NCI-H82 treated with DMSO at 0.1 percent for 48 hours (cell line): ENCODE measurements around the gene ASTN1.

Experiments used
- DNase-seq: peaks from one replicate; lab custom pipeline; 2025; ENCODE audit not compliant: unreplicated experiment; lab: John Stamatoyannopoulos, UW

The ASTN1 gene

DNA sequence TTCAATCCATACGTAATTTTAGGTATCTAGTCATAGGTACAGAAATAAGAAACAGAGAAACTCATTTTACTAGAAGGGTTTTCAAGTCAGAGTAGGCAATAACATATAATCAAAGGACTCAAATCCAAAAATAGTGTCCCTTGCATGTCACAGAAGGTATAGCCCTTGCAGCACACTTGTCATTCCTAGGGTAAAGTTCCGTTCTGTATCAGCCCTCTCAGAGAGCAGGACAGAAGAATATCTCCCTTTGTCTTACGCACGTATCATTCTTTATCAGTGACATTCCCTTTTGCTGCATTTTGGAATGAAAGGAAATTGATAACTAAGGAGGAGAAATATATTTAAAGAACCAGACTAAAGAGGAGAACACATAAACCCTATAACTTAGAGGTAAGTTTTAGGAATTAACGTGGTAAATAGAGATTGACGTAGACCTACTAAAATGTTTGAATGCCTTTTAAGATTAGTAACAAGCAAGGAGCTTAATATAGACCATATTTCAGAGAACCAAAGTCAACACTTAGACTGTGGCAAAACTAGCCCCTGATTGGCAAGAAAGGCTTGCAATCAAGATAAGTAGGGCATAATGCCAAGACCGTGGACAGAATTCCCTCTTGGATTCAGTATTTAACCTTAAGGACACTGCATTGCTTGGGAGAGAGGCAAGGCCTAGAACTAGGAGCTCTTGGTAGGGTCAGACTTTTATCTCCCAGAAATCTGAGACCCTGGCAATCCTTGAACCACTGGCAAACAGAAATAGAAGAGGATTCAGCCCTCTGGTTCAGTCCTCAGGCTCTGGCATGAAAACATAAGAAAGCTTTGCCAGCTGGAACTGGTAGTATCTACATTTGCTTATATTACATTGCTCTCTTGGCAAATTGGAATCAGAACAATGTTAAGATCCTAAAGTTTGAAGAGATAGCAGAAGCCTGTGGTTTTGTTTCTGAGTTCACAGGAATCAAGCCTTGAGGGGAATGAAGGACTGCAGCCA lies 232.1 kb downstream of the ASTN1 start:
- DNase-seq: no peak

- DNase-seq: no peak
Observed at GRCh38 chr1:176931526-176931925, 233.0 kb downstream of the ASTN1 start.

GRCh38 chr1:176926330-176927086 lies 238.0 kb downstream of the ASTN1 start:
- DNase-seq: peak; percentile 63

GRCh38 chr1:176925223-176925622 lies 239.3 kb downstream of the ASTN1 start:
- DNase-seq: no peak

- DNase-seq: no peak
Observed at GRCh38 chr1:176923283-176923682, 241.2 kb downstream of the ASTN1 start.

GRCh38 chr1:176919386-176920378 lies 244.8 kb downstream of the ASTN1 start:
- no peak for DNase-seq

DNA sequence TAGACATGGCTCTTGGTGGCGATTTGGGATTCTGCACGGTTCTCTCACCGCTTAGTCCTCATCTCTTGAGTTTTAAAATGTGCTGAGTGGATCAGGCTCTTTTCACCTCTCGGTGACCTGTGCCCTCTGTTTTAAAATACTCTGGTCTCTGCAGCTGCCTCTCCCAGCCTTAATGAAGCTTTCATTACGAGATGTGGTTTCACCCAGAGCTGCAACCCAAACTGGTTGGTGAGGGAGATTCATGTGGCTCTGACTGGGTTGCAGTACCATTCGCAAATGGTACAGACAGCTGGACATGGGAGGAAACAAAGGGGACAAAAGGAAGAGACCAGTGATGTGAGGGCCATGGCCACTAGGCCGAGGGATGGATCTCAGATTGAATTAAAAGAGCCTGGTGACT lies 258.9 kb downstream of the ASTN1 start:
- no peak for DNase-seq

DNA sequence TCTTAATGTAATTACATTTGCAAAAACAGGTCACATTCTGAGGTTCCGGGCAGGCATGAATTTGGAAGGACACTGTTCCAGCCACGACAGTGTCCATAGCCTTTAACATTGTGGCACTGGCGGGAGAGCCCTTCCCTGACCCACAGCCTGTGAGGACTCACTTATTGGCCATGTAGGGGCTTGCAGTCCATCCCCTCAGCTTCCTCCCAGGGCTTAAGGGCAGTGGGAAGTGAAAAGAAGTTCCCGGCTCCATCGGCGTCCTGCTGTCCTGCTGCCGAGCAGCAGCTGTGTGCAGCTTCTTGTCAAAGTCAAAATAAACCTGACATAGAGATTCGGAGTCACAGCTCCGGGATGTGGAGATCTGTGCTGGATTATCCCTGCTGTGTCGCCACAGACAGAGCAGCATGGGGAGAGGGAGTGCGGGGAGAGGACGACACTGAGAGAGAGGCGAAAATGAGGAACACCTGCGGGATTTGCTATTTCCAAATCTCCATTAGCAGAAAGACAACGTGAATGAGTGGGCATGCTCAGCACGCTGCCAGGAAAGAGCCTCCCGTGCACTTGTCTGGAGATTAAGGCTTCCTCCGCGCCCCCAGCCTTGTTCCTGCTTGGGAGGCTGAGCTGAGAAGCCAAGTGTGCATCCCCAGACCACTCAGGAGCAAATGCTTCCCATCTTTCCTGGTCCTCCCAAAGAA lies 260.3 kb downstream of the ASTN1 start:
- DNase-seq: no peak

GRCh38 chr1:176903474-176903873 lies 261.0 kb downstream of the ASTN1 start:
- DNase-seq: no peak

DNA sequence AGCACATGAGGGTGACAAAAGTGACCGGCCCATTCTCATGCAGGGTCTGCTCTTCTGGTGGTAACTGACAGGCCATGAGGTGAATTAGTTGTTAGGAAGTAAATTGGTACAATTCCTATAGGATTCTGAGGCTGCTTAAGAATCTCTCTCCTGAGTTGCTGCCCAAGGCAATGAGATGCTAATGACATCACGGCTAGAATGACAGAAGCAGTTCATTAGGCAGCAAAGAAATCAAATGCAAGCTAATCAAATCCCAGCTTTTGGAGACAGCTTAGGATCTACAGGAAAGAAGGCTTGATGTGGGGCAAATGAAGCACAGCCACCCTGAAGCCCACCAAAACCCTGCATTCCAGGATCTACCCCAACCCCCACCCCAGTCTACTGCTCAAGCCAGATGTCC lies 265.2 kb downstream of the ASTN1 start:
- no peak for DNase-seq

GRCh38 chr1:176897350-176898236 lies 266.9 kb downstream of the ASTN1 start:
- DNase-seq: peak; percentile 64

GRCh38 chr1:176896216-176896615 lies 268.3 kb downstream of the ASTN1 start:
- DNase-seq: no peak

- DNase-seq: no peak
Observed at GRCh38 chr1:176894450-176894849, 270.1 kb downstream of the ASTN1 start.

- DNase-seq: no peak
Observed at GRCh38 chr1:176893625-176894352, 270.7 kb downstream of the ASTN1 start.

GRCh38 chr1:176888471-176889032 lies 276.0 kb downstream of the ASTN1 start:
- no peak for DNase-seq

DNA sequence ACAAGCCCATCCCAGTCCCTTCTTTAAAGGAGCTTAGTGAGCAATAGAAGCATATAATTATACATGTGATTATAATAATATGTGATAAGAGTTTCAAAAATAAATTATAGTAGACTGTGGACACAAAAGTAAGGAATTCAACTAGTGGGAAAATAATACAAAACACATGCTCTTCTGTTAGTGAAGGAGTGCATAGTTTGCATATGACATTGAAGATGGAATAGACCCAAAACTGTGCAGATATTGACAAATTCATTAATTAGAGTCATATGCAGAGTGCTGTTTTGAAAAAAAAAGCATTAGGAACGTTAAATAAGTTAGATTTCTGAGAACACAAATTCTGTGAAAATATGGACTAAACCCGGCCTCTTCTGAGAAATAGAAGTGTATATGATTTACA lies 278.8 kb downstream of the ASTN1 start:
- no peak for DNase-seq

DNA sequence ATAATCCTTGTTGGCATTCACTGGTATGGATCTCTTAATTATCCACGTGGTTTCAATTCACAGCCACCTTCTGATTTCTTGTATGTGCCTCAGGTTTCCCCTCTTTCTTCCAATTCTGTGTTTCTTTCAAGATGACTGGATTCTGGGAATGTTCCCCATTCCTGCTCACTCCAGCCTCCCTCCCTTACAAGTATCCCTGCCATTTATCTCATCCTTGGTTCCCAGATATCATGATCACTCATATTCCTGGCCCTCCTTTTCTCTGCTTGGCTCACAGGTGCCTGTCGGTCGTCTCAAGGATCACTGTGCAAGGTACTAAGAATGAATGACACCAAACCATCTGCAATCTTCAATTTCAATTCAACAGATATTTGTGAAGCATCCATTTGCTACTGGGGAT lies 279.2 kb downstream of the ASTN1 start:
- DNase-seq: no peak

DNA sequence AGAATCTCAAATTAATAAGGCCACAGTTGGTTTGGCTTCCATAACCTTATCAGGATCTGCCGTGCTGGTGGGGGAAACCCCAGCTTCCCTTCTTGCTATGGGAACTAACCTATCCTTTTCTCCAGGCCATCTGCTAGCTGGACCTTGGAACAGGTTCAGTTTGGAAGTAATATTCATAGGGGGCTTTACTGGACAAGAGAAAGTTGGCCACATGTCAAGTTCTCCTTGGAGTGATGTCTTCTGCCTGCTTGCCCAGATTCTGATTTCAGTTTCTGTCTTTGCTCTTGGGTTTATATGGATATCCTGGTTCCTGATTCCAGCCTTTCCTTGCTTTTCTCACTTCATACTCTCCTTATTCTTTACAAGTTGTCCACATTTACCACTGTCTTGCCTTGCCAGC lies 279.6 kb downstream of the ASTN1 start:
- DNase-seq: no peak
